HG02884 (cell line): ENCODE results near the gene LPIN2.

Experiments used
- ATAC-seq: cut with Tn5 transposase; IDR thresholded peaks from one replicate; pipeline ENCODE4 v1.9.1; 2021; ENCODE audit warnings: mild to moderate bottlenecking, moderate library complexity; ENCODE audit not compliant: unreplicated experiment

The LPIN2 gene

GRCh38 chr18:2965797-2966196, 47.1 kb downstream of the LPIN2 start:
- ATAC-seq: no peak

DNA sequence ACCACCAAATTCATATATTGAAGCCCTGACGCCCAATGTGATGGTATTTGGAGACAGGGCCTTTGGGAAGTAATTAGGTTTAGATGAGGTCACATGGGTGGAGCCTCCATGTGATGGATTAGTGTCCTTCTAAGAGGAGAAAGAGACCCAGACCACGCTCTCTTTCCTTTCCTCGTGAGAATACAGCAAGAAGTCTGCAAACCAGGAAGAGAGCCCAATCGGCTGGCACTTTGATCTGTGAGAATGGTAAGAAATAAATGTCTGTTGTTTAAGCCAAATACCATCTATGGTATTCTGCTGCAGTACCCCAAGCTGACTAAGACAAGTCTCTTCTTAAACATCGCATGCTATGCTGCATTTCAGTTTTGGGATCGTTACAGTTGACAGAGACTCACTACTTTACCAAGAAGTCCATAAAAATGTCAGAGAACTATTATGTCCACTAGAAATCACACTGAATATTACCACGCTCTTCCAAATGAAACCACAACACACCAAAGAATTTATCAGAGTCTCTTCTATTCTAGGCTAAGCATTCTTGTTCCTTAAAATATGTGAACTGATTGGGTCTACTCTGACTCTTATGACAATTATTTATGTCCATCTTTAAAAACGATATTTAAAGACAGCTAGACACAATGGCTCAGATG, 48.5 kb downstream of the LPIN2 start:
- no peak for ATAC-seq
